Parathyroid adenoma (tissue), 2 donors: ENCODE data around the gene ZDHHC14.
"Not testable (repeated sequence)": the region's sequence is repeated elsewhere in the genome, so short reads cannot be mapped to it uniquely, and the experiment has no call there.

Source experiments
- H2AFZ ChIP-seq: fragments of 300-600 bp; sonication (generic); one replicate; pipeline ENCODE4 v1.7.0; 2017; ENCODE audit warnings: antibody characterized with exemption, mild to moderate bottlenecking
- H3K27ac ChIP-seq: fragments of 300-600 bp; sonication (generic); one replicate; pipeline ENCODE4 v1.7.0; 2017
- H3K27me3 ChIP-seq: fragments of 300-600 bp; sonication (generic); one replicate; pipeline ENCODE4 v1.7.0; 2017; ENCODE audit warnings: low read length; ENCODE audit not compliant: control insufficient read depth, insufficient read depth
- H3K36me3 ChIP-seq: fragments of 300-600 bp; sonication (generic); one replicate; pipeline ENCODE4 v1.7.0; 2017; ENCODE audit warnings: low read length; ENCODE audit not compliant: control insufficient read depth, insufficient read depth
- H3K4me1 ChIP-seq: fragments of 300-600 bp; sonication (generic); one replicate; pipeline ENCODE4 v1.7.0; 2017; ENCODE audit warnings: control low read depth
- H3K4me2 ChIP-seq: fragments of 300-600 bp; sonication (generic); one replicate; pipeline ENCODE4 v1.7.0; 2017; ENCODE audit warnings: low read length
- H3K4me3 ChIP-seq: fragments of 300-600 bp; sonication (generic); one replicate; pipeline ENCODE4 v1.7.0; 2017; ENCODE audit warnings: low read depth, low read length
- H3K79me2 ChIP-seq: fragments of 300-600 bp; sonication (generic); one replicate; pipeline ENCODE4 v1.7.0; 2017; ENCODE audit warnings: control low read depth
- H3K9ac ChIP-seq: fragments of 300-600 bp; sonication (generic); one replicate; pipeline ENCODE4 v1.7.0; 2017; ENCODE audit warnings: mild to moderate bottlenecking
- H3K9me3 ChIP-seq: fragments of 300-600 bp; sonication (generic); one replicate; pipeline ENCODE4 v1.7.0; 2017; ENCODE audit warnings: low read length; ENCODE audit not compliant: control insufficient read depth
- TF ChIP-seq, protein P1 (sequence below): fragments of 300-600 bp; sonication (generic); IDR thresholded peaks from one replicate; pipeline ENCODE4 v1.7.0; 2017; ENCODE audit warnings: antibody characterized with exemption, mild to moderate bottlenecking
- donor health status: primary hyperparathyroidism.

Gene ZDHHC14

GRCh38 chr6:157380779-157381561, at the start of gene ZDHHC14:
Gene ZDHHC14, plus strand, starts transcription at chr6:157381190.
- peaks cover 3% of the 10 kb centered on the region for H3K4me1 ChIP-seq
- TF ChIP-seq, protein P1, sequence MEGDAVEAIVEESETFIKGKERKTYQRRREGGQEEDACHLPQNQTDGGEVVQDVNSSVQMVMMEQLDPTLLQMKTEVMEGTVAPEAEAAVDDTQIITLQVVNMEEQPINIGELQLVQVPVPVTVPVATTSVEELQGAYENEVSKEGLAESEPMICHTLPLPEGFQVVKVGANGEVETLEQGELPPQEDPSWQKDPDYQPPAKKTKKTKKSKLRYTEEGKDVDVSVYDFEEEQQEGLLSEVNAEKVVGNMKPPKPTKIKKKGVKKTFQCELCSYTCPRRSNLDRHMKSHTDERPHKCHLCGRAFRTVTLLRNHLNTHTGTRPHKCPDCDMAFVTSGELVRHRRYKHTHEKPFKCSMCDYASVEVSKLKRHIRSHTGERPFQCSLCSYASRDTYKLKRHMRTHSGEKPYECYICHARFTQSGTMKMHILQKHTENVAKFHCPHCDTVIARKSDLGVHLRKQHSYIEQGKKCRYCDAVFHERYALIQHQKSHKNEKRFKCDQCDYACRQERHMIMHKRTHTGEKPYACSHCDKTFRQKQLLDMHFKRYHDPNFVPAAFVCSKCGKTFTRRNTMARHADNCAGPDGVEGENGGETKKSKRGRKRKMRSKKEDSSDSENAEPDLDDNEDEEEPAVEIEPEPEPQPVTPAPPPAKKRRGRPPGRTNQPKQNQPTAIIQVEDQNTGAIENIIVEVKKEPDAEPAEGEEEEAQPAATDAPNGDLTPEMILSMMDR: no peak

GRCh38 chr6:157332813-157333212, 48.2 kb upstream of the ZDHHC14 start:
- no peak overlapping the region for H3K4me3 ChIP-seq
- no peaks in the 10 kb centered on the region for H3K36me3 ChIP-seq
- TF ChIP-seq, protein P1: no peak
- no peak overlapping the region for H3K4me2 ChIP-seq
- no peaks in the 10 kb centered on the region for H3K27me3 ChIP-seq
- no peaks in the 10 kb centered on the region for H3K9me3 ChIP-seq
- H3K79me2 ChIP-seq: no peaks in the 10 kb centered on the region
- H3K4me1 ChIP-seq: no peaks in the 10 kb centered on the region
- no peak overlapping the region for H3K27ac ChIP-seq
- H2AFZ ChIP-seq: no peak overlapping the region
- no peak overlapping the region for H3K9ac ChIP-seq

More at GRCh38 chr6:157380779-157381561, at the start of gene ZDHHC14:
- Histone ChIP-seq H3K4me2 (peak within 1 kb of the TSS; percentile 78), H3K9ac (peak within 1 kb of the TSS; percentile 84), H3K27me3 (no peaks in the 10 kb centered on the region), H3K79me2 (peaks cover 10% of the 10 kb centered on the region), H3K9me3 (no peaks in the 10 kb centered on the region), H3K27ac (peak within 1 kb of the TSS; percentile 89), H3K36me3 (no peaks in the 10 kb centered on the region), H3K4me3 (peak within 1 kb of the TSS; percentile 87), H2AFZ (peak within 1 kb of the TSS; percentile 94)

- Histone ChIP-seq H2AFZ (no peak overlapping the region), H3K4me2 (no peak overlapping the region), H3K27ac (no peak overlapping the region), H3K27me3 (no peaks in the 10 kb centered on the region), H3K4me3 (no peak overlapping the region), H3K9me3 (no peaks in the 10 kb centered on the region), H3K79me2 (no peaks in the 10 kb centered on the region), H3K9ac (no peak overlapping the region), H3K4me1 (no peaks in the 10 kb centered on the region), H3K36me3 (no peaks in the 10 kb centered on the region)
- TF ChIP-seq, protein P1: no peak
Measured at GRCh38 chr6:157333537-157333936, 47.5 kb upstream of the ZDHHC14 start.

- no peak overlapping the region for H3K4me2 ChIP-seq
- no peak overlapping the region for H2AFZ ChIP-seq
- TF ChIP-seq, protein P1: no peak
- H3K9ac ChIP-seq: no peak overlapping the region
- no peak overlapping the region for H3K4me3 ChIP-seq
- H3K27me3 ChIP-seq: no peaks in the 10 kb centered on the region
- no peaks in the 10 kb centered on the region for H3K79me2 ChIP-seq
- no peaks in the 10 kb centered on the region for H3K36me3 ChIP-seq
- H3K27ac ChIP-seq: no peak overlapping the region
- H3K9me3 ChIP-seq: no peaks in the 10 kb centered on the region
- H3K4me1 ChIP-seq: no peaks in the 10 kb centered on the region
Measured at GRCh38 chr6:157333956-157334355, 47.0 kb upstream of the ZDHHC14 start.

GRCh38 chr6:157335829-157336228, 45.2 kb upstream of the ZDHHC14 start:
- H3K27me3 ChIP-seq: no peaks in the 10 kb centered on the region
- H3K4me1 ChIP-seq: no peaks in the 10 kb centered on the region
- no peak overlapping the region for H3K9ac ChIP-seq
- H3K36me3 ChIP-seq: no peaks in the 10 kb centered on the region
- no peaks in the 10 kb centered on the region for H3K79me2 ChIP-seq
- H3K27ac ChIP-seq: no peak overlapping the region
- H3K9me3 ChIP-seq: no peaks in the 10 kb centered on the region
- no peak overlapping the region for H3K4me2 ChIP-seq
- H2AFZ ChIP-seq: no peak overlapping the region
- TF ChIP-seq, protein P1: no peak
- H3K4me3 ChIP-seq: no peak overlapping the region

- H3K4me1 ChIP-seq, H3K79me2 ChIP-seq, H3K36me3 ChIP-seq, H3K27ac ChIP-seq, H2AFZ ChIP-seq, H3K9me3 ChIP-seq, H3K4me2 ChIP-seq, H3K27me3 ChIP-seq, H3K4me3 ChIP-seq, H3K9ac ChIP-seq: not testable (repeated sequence)
Measured at GRCh38 chr6:157337276-157337675, 43.7 kb upstream of the ZDHHC14 start.
